M059J (cell line): ENCODE measurements around the gene FMN1. TPM values are rescaled to one million over a fixed set of nuclear protein-coding genes. Genes with fewer than 3 reads are reported as not detected.

Source experiments
- DNase-seq: peaks from one replicate; pipeline ENCODE4 v3.0.0-alpha.2; 2012; ENCODE audit warnings: low read depth
- total RNA-seq: library from RNA; depleted of rRNA; stranded (reverse); fragments of >200 nt; shearing (Covaris generic); gene quantifications from 2 replicates; pipeline ENCODE4 v1.2.3, GENCODE V29; 2014

FMN1 gene
- total RNA-seq, 1 experiment from 2014 or later: 7.7 TPM

GRCh38 chr15:33014586-33014985 is 179.9 kb downstream of the FMN1 start:
- DNase-seq: no peak

- DNase-seq: peak; percentile 89
Observed at GRCh38 chr15:33013827-33014445, 180.6 kb downstream of the FMN1 start.

GRCh38 chr15:33011976-33012375 is 182.5 kb downstream of the FMN1 start:
- DNase-seq: no peak

- DNase-seq: no peak
Observed at GRCh38 chr15:33009603-33010002, 184.9 kb downstream of the FMN1 start.

GRCh38 chr15:33009026-33009425 is 185.5 kb downstream of the FMN1 start:
- no peak for DNase-seq

- DNase-seq: peak; percentile 86
Observed at GRCh38 chr15:33008284-33008995, 186.1 kb downstream of the FMN1 start.

GRCh38 chr15:33007303-33007855 is 187.1 kb downstream of the FMN1 start:
- DNase-seq: peak; percentile 61

- DNase-seq: no peak
Observed at GRCh38 chr15:33005582-33005981, 188.9 kb downstream of the FMN1 start.

GRCh38 chr15:33001926-33002325 is 192.6 kb downstream of the FMN1 start:
- DNase-seq: no peak

- DNase-seq: no peak
Observed at GRCh38 chr15:32998979-32999672, 195.4 kb downstream of the FMN1 start.

- DNase-seq: no peak
Observed at GRCh38 chr15:32998182-32998581, 196.3 kb downstream of the FMN1 start.

- peak; percentile 51 for DNase-seq
Observed at GRCh38 chr15:32994810-32995424, 199.6 kb downstream of the FMN1 start.

- no peak for DNase-seq
Observed at GRCh38 chr15:32993285-32993684, 201.2 kb downstream of the FMN1 start.

GRCh38 chr15:32991619-32992111 is 202.8 kb downstream of the FMN1 start:
- no peak for DNase-seq

GRCh38 chr15:32990071-32990470 is 204.4 kb downstream of the FMN1 start:
- DNase-seq: no peak

- no peak for DNase-seq
Observed at GRCh38 chr15:32987067-32987466, 207.4 kb downstream of the FMN1 start.

- DNase-seq: no peak
Observed at GRCh38 chr15:32986147-32986546, 208.4 kb downstream of the FMN1 start.

- DNase-seq: peak; percentile 20
Observed at GRCh38 chr15:32983679-32984078, 210.8 kb downstream of the FMN1 start.

GRCh38 chr15:32982001-32982400 is 212.5 kb downstream of the FMN1 start:
- peak; percentile 69 for DNase-seq

- DNase-seq: peak; percentile 31
Observed at GRCh38 chr15:32981536-32981935, 213.0 kb downstream of the FMN1 start.

- peak; percentile 96 for DNase-seq
Observed at GRCh38 chr15:32979710-32980109, 214.8 kb downstream of the FMN1 start.

- no peak for DNase-seq
Observed at GRCh38 chr15:32977506-32977905, 217.0 kb downstream of the FMN1 start.
